GM12875 (cell line): Measurements from ENCODE around the gene QSER1.
A peak's percentile ranks its signal among the peaks of the same experiment; 100 is the strongest.
"Not testable (repeated sequence)": the region's sequence is repeated elsewhere in the genome, so short reads cannot be mapped to it uniquely, and the experiment has no call there.

ENCODE experiments used
- H3K4me3 ChIP-seq: one replicate; pipeline ENCODE4 v1.5.1; 2011; ENCODE audit warnings: low read depth, low read length, control low read depth
- CTCF ChIP-seq: IDR thresholded peaks from 2 replicates; pipeline ENCODE4 v1.5.1; 2011; ENCODE audit warnings: low read depth, mild to moderate bottlenecking, control low read depth, inconsistent platforms, low read length, moderate library complexity, borderline replicate concordance; ENCODE audit not compliant: insufficient read depth

The QSER1 gene

GRCh38 chr11:32883421-32883820, 9.2 kb upstream of the QSER1 start:
- no peak for TF ChIP-seq CTCF
- H3K4me3 ChIP-seq = no peak overlapping the region

- H3K4me3 ChIP-seq = no peak overlapping the region
- TF ChIP-seq CTCF = no peak
Measured at GRCh38 chr11:32884023-32884422, 8.6 kb upstream of the QSER1 start.

GRCh38 chr11:32884770-32885384, 7.7 kb upstream of the QSER1 start:
- H3K4me3 ChIP-seq = no peak overlapping the region
- peak; percentile 35; the same call in 1 of the 2 replicates for TF ChIP-seq CTCF

- no peak overlapping the region for H3K4me3 ChIP-seq
- TF ChIP-seq CTCF = no peak
Measured at GRCh38 chr11:32885556-32885955, 7.1 kb upstream of the QSER1 start.

- H3K4me3 ChIP-seq = no peak overlapping the region
- TF ChIP-seq CTCF = no peak
Measured at GRCh38 chr11:32886180-32886579, 6.4 kb upstream of the QSER1 start.

GRCh38 chr11:32887707-32888383, 4.8 kb upstream of the QSER1 start:
- H3K4me3 ChIP-seq = not testable (repeated sequence)

GRCh38 chr11:32888384-32888710, 4.3 kb upstream of the QSER1 start:
- not testable (repeated sequence) for H3K4me3 ChIP-seq

GRCh38 chr11:32888805-32889204, 3.8 kb upstream of the QSER1 start:
- no peak for TF ChIP-seq CTCF

More at GRCh38 chr11:32888805-32889204, 3.8 kb upstream of the QSER1 start:
- H3K4me3 ChIP-seq = no peak overlapping the region
